Renal cortex interstitium (tissue), 11 donors: Measurements from ENCODE around the gene ZFYVE9. TPM values are rescaled to one million over a fixed set of nuclear protein-coding genes. Genes with fewer than 3 reads are reported as not detected.

Source experiments
- DNase-seq, 11 donors: peaks; one replicate each; pipeline ENCODE4 v3.0.0-alpha.2; 2013; ENCODE audit warnings: low read depth in 9 of 11, low spot score in 4 of 11; ENCODE audit errors: extremely low read depth in 1 of 11
- polyA plus RNA-seq, 3 donors: library from polyadenylated mRNA; unstranded; fragments of 120-200 nt; gene quantifications; one replicate each; pipeline ENCODE4 v1.2.1, GENCODE V29; 2013; ENCODE audit not compliant: insufficient read length in 3 of 3

Gene ZFYVE9
- polyA plus RNA-seq, 3 donors: 32.3 to 36.2 (median 34.6) TPM

- no peak for DNase-seq
Measured at GRCh38 chr1:52305417-52306226, 163.7 kb downstream of the ZFYVE9 start.

DNA sequence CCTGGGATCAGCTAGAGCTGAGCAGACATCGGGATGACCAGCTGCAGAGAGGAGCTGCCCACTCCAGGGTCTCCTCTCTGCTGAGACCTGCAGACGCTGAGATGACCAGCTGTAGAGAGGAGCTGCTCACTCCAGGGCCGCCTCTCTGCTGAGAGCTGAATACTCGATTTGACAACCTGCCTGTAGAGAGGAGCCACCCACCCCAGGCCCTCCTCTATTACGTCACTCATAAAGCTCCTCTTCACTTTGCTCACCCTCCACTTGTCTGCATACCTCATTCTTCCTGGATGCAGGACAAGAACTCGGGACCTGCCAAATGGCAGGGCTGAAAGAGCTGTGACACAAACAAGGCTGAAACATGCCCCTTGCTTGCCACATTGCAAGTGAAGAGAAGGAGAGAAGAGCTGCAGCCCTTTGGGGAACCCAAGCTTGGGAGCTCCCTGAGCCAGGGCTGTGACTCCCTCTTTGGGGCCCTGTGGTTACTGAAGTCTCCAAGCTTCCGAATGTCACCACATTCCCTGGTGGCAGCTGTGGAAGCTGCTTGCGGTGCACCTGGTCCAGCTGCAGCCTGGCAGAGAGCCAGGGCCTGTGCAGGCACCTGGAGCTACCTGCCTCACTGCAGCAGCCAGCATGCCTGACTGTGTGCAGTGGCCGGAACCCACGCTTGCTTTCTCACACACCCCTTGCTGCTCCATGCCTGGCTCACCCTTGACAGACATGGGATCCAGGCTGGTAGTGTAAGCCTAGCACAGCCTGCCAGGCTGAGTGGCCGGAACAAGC lies 164.5 kb downstream of the ZFYVE9 start:
- DNase-seq: no peak

DNA sequence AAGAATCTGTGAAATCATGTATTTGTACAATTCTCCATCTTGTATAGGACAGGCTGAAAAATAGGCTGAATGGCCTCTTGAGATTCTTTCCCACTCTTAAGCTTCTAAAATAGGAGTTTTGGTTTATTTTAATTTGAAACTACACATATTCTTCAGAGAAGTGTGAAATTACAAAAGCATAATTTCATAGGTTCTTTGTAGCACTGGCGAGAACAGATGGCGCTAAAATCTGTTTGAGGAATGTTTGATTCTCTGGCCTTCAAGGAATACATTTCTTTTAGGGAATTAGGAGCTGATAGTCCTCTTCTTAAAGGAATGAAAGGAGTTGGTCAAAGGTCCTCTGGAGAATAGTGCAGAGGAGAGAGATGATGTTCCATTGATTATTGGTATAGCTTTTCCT lies 179.2 kb downstream of the ZFYVE9 start:
- DNase-seq: no peak

GRCh38 chr1:52323731-52324130 lies 181.8 kb downstream of the ZFYVE9 start:
- no peak for DNase-seq

DNA sequence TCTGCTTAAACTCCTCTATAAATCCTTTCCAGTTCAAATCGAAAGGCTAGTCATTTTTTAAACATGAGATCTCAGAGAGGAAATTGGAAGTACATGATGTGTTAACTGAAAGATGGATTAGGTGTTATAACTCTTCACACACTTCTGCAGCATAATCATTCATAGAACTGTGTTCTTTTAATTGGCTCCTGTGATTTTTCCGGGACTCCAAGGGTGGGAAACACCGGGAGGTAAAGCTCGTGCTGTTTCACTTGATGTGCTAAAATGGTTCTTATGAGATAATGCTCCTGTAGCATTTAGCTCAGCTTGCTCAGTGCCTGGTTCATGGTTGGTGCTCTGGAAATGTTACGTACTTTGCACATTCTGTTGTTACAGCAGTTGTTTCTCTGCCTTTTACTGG lies 183.9 kb downstream of the ZFYVE9 start:
- DNase-seq: no peak

DNA sequence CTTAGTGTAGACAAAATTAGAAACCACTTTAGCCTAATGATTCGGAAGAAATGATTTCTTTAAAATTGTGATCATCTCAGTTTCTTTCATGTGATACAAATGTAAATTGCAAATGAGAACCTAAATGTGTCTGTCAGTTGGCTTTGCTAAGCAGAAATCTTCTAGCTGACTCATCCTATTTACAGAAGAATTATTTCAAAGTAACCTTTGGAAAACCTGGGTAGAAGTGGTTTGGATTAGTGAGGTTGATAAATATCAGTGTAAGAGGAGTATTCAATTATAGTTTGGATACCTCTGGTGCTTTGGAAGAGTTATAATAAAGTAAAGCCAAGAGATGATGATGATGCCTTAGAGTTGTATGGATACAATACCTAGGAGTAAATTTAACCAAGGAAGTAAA lies 186.7 kb downstream of the ZFYVE9 start:
- no peak for DNase-seq

- DNase-seq: no peak
Measured at GRCh38 chr1:52332411-52332810, 190.5 kb downstream of the ZFYVE9 start.

GRCh38 chr1:52334906-52335528 lies 193.1 kb downstream of the ZFYVE9 start:
- DNase-seq: no peak

DNA sequence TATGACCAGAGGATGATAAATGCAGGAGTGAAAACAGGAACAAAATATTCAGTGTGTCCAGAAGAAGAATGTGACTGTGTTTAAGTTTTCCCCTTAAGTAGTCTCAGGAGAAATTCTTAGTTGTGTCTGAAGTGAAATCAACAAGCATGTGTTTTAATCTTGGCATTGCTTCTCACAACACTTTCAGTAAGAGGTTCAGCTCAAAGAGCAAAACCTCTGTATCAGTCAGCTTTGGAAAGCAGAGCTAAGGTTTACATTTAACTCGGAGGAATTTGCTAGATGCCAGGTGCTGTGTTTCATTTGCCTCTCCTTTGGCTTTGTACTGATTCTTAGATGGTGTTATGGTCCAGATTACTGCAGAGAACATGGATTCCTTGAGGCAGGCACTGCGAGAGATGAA lies 195.6 kb downstream of the ZFYVE9 start:
- no peak for DNase-seq

GRCh38 chr1:52341655-52342260 lies 199.9 kb downstream of the ZFYVE9 start:
- no peak for DNase-seq

GRCh38 chr1:52343979-52344378 lies 202.1 kb downstream of the ZFYVE9 start:
- no peak for DNase-seq

GRCh38 chr1:52345252-52345651 lies 203.4 kb downstream of the ZFYVE9 start:
- no peak for DNase-seq

DNA sequence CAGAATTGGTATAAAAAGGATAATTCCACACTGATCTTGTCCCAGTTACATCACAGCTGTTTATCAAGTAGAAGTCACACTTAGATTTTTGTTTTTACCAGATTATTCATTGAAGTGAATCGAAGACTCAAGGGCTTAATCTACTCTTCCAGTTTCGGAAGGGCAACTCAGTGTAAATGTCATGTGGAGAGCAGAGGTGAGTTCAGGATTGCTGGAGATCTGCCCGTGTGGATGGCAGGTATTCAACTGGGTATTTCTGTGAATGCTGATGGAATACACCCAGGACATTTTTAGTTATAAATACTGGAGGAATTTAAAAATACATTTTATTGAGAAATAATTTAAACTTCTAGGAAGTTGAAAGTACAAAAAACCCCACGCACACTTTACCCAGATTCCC lies 204.8 kb downstream of the ZFYVE9 start:
- DNase-seq: no peak

DNA sequence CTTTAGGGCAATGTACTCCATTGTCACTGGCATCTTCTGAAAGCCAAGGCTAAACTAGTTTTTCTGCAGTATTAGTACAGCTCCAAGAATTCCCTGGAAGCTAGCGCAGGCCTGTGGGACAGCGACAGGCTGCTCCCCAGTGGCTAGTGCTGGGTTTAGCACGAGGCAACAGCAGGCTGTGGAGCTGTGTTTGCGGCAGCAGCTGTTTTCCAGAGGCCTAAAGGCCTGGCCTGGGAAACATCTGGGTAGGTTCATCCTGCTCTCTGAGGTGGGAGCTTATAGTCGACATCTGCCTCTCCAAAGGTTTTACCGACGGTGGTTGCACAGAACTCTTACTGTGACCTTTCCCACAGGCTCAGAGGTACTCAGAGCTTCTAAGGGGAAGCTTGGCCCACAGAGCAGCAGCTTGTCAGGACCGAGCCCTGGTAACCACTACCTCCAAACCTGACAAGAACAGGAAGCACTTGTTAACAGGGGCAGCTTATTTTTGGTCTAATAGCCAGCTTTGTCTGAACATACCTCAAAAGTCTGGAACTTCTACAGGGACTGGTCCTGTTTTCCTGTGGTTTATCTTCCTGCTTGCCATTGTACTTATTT lies 206.9 kb downstream of the ZFYVE9 start:
- DNase-seq: no peak

- DNase-seq: no peak
Measured at GRCh38 chr1:52352690-52353089, 210.8 kb downstream of the ZFYVE9 start.

- no peak for DNase-seq
Measured at GRCh38 chr1:52355436-52355835, 213.5 kb downstream of the ZFYVE9 start.

DNA sequence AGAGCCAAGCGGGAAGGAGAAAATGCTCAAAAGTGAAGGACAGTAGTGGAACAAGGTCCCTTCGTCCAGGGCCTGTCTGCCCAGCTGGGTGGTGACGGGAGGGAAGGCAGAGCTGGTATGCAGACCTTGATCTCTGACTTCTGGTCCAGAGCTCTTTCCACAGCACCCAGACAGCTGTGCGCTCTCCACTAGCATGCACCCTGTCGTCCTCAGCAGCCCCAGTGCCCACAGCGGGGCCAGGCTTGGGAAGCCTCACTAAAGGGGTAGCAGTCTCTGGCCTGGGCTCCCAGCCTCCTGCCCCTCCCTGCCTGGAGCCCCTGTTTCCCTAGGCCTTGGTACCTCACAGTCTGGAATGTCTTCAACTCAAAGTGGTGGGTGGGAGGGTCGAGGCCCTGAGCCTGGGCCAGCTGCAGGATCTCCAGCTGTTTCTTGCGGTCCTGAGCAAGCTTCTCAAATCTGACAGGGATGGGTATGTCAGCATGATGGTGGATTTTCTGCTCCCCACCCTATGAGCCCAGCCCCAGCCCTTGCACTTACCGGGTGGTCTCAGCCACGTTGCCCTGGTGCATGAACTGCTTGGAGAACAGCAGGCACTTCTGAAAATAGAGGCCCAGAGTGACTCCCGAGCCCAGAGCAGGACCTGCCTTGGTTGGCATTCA lies 214.1 kb downstream of the ZFYVE9 start:
- DNase-seq: no peak

- no peak for DNase-seq
Measured at GRCh38 chr1:52356818-52357355, 215.0 kb downstream of the ZFYVE9 start.

DNA sequence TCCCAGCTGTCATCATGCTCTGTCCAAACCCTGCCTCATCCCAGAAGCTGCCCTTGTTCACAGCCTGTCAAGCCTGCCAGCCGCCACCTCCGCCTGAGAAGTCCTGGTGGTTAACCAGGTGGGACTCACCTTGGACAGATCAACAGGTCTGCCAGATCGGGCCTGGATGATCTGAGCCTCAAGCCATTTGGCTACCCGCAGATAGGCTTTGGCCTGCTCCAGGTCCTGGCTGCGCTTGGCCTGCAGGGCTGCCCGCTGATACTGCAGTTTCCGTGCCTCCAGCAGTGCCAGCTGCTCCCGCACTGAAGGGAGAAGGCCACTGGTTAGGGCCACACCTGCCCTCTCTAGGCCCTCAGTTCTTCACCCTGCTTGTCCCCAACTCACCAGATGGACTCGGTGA lies 215.5 kb downstream of the ZFYVE9 start:
- DNase-seq: no peak
